NCI-H510A treated with DMSO at 0.1 percent for 48 hours (cell line): ENCODE data around the gene NHLRC4.

Experiments used
- DNase-seq: peaks from one replicate; lab custom pipeline; 2025; lab: John Stamatoyannopoulos, UW

NHLRC4 gene

DNA sequence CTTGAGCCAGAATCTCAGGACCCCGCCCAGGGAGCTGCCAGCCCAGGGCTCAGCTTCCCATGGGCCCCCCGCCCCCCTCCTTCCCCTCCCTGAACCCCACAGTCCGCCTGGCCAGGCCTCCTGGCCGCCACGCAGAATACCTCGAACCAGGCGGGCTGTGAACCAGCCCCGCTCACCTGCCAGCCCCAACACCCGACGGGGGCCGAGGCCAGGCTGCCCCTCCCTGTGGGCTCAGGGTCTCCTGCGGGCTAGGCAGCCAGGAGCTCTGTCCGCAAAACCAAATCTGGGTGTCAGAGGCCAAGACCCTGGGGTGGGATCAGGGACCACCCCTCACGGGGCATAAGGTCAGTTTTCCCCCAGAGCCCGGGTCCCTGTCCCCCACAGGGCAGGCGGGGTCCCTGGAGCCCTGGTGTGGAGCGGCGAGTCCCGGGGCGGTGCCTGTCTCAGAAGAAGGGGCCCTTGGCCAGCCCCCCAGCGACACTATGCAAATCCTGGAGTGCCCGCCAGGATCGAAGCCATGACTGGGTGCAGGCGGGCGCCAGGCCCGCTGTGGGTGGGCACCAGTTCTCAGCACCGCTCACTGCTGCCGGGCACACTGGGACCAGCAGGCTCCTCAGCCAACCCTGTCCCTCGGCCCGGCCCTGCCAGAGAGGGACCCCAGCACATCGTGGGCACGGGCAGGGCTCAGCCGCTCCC is 13.1 kb upstream of the NHLRC4 start:
- DNase-seq: no peak

DNA sequence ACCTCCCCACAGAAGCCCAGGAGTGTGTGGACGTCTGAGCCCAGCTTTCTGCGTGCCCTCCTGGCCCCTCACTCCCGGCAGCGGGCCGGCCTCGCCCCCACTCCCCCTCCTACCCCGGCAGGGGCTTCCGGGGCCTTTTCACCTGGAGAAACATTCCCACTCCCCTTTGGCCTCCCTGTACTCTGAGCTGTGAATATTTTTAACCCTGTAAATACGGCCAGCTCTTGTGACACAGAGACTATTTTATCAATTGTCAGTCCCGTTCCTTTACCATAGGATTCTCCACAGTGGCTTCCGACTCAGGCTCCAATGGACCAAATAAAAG is 12.5 kb upstream of the NHLRC4 start:
- DNase-seq: no peak

DNA sequence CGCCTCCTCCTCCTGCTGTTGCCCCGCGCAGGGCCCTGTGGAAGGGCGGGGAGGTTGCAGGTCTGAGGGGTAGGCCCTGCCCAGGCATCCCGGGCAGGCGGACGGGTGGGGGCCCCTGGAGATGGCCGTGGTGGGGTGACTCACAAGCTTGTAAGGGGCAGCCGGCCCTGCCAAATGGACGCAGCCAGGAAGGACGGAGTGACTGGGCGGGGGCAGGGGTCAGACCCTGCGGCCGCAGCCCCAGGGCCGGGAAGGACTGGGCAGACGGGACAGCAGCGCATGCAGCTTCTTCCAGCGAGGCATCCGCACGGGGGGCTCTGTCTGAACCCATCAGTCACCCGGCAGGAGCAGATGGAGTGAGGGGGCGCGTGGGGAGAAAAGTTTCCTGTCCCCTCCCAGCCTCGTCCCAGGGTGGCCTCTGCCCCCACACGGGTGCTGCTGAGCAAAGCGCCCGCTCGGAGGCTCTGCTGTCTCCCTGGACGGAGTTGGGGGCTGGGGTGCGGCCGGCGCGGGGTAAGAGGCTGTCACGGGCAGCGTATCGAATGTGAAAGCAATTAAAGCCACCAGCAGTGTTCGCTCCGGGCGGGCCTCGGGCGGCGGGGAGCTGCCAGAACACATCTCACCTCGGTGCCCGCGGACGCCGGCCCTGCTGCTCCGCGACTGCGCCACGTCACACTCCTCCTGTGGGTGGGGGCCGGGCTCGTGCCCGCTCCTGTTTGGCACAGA is 12.0 kb upstream of the NHLRC4 start:
- DNase-seq: no peak

DNA sequence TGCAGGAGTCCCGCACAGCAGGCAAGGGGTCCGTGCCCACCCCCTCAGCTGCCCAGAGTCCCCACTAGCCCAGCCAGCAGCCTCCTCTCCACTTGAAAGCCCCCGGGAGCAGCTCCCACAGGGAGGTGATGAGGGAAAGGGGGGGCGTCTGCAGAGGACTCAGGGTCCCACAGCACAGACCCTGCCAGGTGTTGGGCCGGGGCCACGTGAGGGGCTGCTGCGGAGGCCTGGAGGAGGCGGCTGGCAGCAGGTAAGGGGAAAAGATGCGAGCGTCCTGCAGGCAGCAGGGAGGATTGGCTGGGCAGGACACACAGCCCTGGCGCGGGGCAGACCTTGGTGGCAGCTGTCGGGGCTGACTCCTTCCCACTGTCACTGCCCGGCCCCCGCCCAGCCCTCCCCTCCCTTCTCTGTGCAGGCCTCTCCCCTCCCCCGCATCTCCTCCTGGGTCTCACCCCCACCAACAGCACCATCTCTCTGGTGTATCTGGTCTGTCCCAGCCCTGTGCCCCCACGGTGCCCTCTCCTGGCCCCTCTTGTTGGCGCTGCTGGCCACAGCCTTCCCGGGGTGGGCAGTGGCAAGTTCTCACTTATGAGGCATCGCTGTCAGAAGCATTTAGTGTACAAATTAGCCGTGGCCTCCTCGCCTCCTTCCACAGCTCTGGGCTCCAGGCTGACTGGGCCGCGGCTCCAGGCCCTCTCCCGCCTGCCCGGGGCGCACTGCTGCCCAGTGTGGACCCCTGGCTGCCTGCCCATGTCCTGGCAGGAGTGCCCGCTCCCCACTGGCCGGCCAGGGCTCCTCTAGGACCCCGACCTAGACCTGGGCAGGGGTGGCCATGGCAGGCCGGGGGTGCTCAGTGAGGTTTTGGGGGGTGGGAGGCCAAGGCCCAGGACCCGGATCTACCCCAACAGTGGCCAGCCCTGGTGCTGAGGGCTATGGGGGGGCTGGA is 11.0 kb upstream of the NHLRC4 start:
- no peak for DNase-seq

DNA sequence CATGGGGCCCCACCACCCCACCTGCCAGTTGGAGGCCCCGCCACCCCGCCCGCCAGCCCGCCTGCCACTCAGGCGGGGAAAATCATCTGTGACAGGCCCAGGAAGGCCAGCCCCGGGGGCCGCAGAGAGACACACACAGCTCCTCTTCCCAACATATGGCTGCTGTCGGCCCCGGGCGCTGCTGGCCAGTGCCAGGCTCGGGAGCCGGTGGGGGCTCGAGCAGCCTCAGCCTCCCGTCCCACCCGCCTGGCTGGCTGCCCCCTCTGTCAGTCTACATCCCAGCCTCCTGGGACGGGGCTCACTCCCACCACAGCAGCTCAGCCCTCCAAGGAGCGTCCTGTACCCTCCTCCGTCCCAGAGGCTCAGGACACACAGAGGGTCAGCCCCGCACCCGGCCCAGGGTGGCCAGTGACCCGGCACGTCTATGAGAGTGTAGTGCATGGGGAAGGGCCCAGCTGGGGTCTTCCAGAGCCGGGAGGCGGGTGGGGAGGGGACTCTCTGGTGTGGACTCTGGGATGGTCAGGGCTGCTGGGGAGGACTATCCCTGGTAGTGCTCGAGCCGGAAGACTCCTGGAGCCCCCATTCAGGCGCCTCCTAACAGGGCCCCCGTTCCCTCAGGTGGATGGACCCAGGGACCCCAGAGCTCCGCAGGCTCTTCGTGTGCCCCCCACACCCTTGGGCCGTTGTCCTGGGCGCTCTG is 10.2 kb upstream of the NHLRC4 start:
- no peak for DNase-seq

DNA sequence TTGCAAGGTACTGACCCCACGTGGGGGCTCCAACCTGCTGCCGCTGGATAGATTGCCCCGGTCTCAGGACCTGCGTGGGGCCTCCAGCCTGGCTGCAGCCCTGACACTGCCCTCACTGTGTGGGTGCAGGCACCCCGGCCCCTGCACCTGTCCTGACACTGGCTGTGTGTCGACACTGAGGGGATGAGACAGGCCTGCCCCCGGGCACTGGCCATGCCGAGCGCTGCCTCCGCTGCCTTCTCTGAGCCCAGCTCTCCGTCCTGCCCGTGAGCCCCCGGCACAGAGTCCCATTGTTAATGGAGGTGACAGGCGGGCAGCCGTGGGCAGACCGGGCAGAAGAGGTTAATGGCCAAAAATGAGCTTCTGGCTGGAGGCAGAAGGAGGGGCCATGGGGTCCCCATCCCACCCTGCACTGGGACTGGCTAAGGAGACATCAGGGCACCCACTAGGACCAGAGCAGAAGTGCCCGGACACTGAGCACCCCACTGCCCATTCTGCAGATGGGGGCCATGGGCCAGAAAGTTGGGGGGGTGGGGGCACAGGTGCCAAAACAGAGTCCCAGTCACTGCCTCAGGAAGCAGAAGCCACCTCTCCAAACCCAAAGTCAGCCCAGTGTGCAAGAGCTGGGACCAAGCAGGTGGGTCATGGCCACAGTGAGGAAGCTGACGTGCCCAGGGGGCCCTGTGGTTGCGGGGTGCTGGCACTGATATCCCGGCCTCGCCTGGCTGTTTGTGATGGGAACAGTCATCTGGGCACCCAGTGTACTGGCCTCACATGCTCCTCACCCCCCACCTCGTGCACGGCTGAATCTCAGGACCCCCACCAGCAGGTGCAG is 9.1 kb upstream of the NHLRC4 start:
- no peak for DNase-seq

DNA sequence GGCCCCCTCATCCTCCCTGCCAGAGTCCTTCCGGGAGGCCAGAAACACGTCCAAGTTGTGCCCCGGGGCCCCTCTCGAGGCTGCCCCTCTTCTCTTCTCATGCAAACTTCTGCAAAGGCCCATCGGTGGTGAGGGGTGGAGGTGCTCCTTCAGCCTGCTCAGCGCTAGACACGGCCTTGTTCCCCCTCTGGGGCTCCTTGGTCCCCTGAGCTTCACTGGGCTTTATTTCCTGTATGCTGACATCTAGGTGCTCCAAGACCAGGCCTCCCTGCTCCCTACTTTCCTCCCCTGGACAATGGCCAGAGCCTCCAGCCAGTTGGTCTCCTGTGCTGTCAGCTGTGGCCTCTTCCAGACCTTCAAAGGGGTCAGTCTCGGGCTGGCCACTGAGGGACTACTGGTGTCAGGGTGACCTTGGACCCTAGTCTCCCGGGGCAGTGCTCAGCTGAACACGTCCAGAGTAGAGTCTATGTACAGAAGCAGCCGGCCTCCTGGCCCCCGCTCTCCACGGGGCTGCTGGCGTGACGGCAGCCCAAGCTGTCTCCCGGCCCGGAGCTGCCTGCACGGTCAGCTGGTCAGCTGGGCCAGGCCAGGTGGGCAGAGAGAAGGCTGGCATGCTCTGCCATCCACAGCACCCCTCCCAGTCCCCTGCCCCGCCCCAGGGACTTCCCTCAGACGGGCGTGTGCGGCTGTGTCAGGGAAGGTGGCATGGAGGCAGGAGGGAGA is 8.3 kb upstream of the NHLRC4 start:
- no peak for DNase-seq

DNA sequence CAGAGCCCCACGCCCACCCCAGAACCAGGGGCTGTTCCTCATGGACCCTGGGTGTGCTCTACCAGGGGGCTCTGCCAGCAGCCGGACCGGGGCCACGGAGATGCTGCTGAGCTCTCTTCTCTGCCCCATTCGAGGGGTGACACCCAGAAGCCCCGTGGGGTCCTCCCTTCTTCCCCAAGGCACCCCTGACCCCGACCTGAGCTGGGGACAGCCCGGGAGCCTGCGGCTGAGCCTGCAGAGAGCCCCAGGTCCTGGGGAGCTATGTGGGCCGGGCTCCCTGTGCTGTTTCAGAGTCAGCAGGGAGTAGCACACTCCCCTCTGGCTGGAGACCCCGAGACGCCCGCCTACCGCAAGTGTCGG is 7.8 kb upstream of the NHLRC4 start:
- DNase-seq: no peak

DNA sequence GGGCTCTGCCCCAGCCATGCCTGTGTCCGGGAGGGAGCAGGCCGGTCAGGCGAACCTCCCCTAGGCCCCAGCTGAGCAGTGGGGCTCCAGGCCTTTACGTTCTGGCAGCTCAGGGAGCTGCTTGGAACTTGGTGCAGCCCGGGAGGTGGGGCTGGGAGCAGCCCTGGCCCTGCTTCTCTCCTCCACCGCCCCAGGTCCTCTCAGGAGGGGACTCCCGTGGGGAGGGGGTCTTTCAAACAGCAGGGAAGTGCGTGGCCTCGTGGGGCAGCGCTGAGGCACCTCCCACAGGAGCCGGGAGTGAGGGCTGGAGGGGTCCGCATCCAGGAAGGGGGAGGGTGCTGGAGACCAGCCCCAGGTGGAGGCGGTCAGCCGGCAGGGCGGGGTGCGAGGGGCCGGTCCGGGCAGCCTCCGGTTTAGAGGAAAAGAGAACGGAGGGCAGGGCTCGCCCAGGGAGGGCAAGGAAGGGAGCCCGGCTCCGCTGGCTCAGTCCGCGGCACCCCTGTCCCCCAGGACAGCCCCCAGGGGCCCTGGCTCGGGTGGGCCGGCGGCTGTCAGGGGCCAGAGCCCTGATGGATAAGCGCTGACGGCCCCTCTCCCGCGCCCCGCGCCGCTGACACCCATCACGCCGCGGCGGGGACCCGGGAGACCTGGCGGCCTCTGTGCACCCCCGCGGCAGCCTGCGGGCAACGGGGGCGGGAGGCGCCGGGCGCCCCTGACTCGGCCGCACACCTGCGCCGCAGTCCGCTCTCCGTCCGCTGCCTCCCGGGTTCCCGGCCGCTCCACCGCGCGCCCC is 7.2 kb upstream of the NHLRC4 start:
- no peak for DNase-seq

DNA sequence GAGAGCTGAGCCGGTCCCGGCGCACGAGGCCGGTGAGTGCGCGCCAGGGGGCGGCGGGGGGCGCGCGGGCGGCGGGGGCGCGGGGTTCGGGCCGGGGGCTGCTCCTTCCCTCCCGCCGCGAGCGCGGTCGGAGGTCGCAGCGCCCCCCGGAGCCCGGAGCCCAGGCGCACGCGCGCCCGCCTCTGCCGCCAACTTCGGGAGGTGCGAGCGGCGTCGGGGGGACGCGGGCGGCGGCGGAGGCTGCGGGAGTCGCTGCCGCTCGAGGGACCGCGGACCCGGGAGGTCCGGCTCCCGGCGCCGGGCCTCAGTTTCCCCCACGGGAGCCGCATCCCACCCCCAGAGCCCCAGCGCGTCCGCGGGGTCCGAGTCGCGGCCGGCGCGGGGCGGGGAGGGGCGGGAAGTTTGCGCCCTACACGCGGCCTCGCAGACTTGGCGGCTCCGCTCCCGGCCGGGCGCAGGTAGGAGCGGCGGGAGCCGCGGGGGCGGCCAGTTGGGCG is 6.6 kb upstream of the NHLRC4 start, which contains the start of gene PRR35:
PRR35 (plus strand) TSS at position 191 of the 497 bp plus-strand sequence. CDS start 2,901 bp downstream, outside the sequence.
- DNase-seq: no peak

DNA sequence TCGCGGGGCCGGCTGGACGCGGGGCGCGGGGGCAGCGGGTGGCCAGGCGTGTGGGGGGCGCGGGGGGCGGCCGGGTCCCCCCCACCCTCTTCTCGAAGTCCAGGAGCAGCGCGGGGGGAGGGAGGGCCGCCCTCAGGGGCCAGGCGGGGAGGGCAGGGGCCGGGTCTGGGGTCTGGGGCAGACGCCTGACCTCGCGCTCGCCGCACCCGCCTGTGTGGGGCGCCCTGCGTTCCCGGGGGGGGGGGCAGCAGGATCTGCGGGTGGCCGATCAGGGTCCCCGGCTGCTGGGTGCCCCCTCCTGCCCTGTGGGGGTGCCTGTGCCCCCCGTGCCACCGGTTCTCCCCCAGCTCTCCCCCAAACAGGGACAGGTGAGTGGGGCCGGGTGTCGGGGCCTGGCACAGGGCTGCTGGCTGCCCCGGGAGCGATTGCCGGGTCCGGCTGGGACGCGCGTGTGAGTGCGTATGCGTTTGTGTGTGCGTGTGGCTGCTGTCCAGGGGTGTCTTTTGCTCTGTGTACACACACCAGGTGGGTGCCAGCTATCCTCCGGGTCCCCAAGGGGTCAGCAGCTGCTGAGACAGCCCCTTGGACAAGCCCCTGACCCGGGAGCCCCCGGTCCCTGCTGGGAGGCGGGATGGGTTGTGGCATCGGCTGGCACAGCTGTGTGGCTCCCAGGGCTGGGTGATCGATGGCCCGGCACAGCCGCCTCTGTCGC is 5.9 kb upstream of the NHLRC4 start:
- DNase-seq: no peak

DNA sequence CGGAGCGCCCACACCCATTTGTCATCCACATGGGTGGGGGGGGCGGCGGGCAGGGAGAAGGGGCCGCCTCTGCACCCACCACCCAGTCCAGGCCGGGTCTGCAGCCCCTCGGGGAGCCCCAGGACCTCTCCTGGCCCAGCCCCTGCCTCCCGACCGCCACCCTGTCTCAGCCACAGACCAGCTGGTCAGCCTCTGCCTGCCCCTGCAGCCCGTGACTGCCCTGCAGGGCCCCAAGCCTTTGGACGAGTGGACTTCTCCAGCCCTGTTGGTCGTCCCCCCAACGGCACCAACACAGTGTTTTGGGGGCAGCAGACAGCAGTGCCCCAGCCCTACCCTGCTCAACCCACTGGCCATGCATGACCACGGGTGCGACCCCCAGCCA is 5.4 kb upstream of the NHLRC4 start:
- no peak for DNase-seq

DNA sequence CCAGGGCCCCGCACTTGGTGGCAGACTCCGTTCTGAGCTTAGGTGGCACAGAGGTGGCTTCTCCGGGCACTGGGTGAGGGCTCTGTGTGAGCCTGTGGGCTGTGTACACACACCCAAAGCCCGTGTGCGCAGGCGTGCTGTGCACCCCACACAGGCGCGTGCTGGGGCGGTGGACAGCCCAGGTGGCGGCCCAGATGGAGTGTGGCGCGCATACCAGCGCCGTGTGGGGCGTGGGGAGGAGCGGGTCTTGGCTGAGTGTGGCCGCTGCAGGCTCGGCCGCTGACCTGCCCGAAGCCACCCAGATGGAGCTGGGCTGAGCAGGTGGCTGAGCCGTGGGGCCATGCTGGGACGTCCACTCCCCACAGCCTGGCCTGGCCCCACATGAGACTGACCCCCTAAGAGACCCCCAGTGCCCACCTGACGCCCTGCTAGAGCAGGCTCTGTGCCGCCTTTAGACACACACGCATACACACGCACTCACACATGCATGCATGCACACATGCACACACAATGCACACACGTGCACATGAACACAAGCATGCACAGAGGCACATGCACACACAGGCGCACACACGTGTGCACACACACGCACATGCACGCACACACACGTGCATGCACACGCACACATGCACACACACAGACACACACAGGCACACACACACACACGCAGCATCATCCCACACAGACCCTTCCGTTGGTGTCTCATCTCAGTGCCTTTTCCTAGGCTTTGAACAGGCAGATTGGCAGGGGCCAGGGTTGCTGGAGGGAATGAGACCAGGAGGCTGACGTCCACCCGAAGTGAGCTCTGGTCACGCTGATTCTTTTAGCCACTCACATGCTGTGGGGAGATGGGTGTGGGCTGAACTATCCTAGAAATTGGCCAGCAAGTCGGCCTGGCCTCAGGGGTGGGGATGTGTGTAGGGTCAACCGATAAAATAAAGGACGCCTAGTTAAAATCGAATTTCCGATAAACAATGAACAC is 4.6 kb upstream of the NHLRC4 start:
- DNase-seq: no peak

DNA sequence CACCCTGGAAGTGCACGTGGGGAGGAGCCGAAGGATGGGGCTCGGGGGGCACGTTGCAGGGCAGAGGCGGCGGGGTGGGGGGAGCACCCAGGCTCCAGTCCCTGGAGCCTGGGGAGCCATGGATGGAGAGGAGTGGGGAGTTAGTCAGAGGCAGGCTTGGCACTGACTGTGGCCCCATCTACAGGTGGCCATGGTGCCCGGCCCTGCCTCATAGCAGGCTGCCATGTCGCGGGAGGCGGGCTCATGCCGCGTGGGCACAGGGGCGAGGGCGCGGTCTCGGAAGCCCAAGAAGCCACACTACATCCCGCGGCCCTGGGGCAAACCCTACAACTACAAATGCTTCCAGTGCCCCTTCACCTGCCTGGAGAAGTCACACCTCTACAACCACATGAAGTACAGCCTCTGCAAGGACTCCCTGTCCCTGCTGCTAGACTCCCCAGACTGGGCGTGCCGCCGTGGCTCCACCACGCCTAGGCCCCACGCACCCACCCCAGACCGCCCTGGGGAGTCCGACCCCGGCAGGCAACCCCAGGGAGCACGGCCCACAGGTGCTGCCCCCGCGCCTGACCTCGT is 3.6 kb upstream of the NHLRC4 start:
- DNase-seq: no peak

DNA sequence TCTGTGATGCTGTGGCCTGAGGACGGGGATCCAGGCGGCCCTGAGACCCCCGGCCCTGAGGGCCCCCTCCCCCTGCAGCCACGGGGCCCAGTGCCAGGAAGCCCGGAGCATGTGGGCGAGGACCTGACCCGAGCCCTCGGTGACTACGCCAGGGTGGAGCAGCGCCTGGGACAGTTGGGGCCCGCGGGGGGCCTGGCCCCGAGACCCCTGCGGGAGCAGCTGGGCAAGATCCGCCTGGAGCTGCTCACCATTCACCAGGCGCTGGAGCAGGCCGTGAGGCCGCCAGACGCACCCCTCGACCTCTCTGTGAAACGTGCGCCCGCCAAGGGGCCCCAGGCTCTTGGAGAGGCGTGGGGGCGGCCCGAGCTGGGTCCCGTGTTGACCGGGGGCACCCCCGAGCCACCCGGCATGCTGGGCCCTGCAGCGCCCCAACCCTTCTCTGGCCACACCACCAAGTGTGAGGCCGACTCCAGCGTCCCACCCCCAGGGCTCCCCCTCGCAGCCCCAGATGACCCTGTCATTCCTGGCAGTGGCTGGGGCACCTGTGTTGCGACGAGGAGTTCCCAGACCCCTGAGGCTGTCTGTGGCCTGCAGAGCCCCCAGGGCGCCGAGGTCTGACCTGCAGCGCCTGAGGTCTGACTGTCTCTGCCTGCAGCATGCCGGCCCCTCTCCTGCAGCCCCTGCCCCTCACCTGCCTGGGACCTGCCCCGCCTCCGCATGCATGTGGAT is 2.0 kb upstream of the NHLRC4 start:
- DNase-seq: no peak

DNA sequence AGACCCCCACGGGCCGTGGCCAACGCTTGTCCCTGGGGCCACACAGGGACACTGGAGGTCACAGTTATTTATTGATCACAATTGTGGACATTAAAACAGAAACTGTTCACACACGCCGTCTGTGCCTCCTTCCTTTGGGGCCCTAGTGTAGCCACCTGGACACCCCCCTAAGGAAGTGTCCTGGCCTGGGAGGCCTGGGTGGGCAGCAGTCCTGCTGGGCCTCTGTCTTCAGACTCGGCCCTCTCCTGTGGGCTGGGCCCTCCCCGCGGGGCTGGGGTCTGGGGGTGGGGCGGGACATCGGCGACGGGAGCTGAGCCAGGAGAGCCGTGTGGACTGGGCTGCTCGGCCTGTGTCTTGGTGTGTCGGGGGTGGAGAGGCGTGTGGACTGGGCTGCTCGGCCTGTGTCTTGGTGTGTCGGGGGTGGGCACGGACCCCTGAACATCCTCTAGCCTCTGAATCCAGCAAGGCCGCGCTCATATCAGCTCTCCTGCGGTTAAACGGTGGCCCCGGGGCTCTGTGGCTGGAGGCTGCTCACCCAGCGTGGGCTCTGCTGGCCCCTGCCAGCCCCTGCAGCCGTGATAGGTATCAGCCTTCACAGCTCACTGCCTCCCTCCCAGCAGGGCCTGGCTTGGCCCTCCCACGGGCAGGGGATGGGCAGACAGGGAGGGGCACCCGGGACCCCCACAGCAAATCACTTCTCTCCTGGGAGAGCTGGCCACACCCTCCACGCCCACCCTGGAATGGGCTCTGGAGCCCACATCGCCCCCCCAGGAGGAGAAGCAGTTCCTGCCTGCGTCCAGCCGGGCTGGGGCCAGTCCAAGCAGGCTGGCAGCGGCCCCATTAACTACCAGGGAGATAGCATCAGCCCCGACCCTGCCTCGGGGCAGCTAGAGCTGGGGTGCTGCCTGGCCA is 1.1 kb upstream of the NHLRC4 start:
- DNase-seq: no peak
